NB4 (cell line): ENCODE results near the gene KIF6.

Source experiments
- DNase-seq: peaks from one replicate; pipeline ENCODE4 v3.0.0; 2010; ENCODE audit warnings: low read depth
- H3K4me3 ChIP-seq: one replicate; pipeline ENCODE4 v1.5.1; 2011; ENCODE audit warnings: mild to moderate bottlenecking, low read depth, low read length, moderate library complexity
- CTCF ChIP-seq: IDR thresholded peaks from one replicate; pipeline ENCODE4 v1.5.1; 2012; ENCODE audit warnings: low read depth, low read length
- MAX ChIP-seq: IDR thresholded peaks from 2 replicates; pipeline ENCODE4 v1.6.1; 2011; ENCODE audit warnings: low read depth, low read length
- MYC ChIP-seq: IDR thresholded peaks from 2 replicates; pipeline ENCODE4 v1.6.1; 2011; ENCODE audit warnings: low read depth, low read length
- POLR2A ChIP-seq: IDR thresholded peaks from 2 replicates; pipeline ENCODE4 v1.6.1; 2011; ENCODE audit warnings: mild to moderate bottlenecking; ENCODE audit not compliant: insufficient read length; ENCODE audit errors: extremely low read depth

Gene KIF6

GRCh38 chr6:39617026-39617425 lies 108.2 kb downstream of the KIF6 start:
- no peak for TF ChIP-seq CTCF
- no peak for TF ChIP-seq POLR2A
- TF ChIP-seq MYC, result no peak
- no peak for TF ChIP-seq MAX
- no peak for DNase-seq
- H3K4me3 ChIP-seq, result no peak overlapping the region

- TF ChIP-seq MYC, result no peak
- no peak for TF ChIP-seq MAX
- no peak for TF ChIP-seq CTCF
- TF ChIP-seq POLR2A, result no peak
- no peak for DNase-seq
- no peak overlapping the region for H3K4me3 ChIP-seq
These were observed 109.6 kb downstream of the KIF6 start for GRCh38 chr6:39615622-39616021.

GRCh38 chr6:39614393-39614950 lies 110.7 kb downstream of the KIF6 start:
- H3K4me3 ChIP-seq, result no peak overlapping the region
- TF ChIP-seq POLR2A (no peak), CTCF (no peak), MYC (no peak), MAX (no peak)
- DNase-seq, result no peak

GRCh38 chr6:39610221-39610620 lies 115.0 kb downstream of the KIF6 start:
- no peak for DNase-seq
- TF ChIP-seq MYC (no peak), MAX (no peak), POLR2A (no peak), CTCF (no peak)
- no peak overlapping the region for H3K4me3 ChIP-seq

GRCh38 chr6:39608652-39609345 lies 116.4 kb downstream of the KIF6 start:
- DNase-seq, result no peak
- TF ChIP-seq MAX (no peak), POLR2A (no peak), CTCF (no peak), MYC (no peak)
- H3K4me3 ChIP-seq, result no peak overlapping the region
